ENCODE measurements around the gene CUX1.
"Not testable (repeated sequence)": the region's sequence is repeated elsewhere in the genome, so short reads cannot be mapped to it uniquely, and the experiment has no call there.

Gene CUX1

GRCh38 chr7:101926265-101926664 is 108.8 kb downstream of the CUX1 start:
- H3K9me3 ChIP-seq (ENCODE audit: insufficient read depth, low read depth, low read length) = peaks cover 4% of the 10 kb centered on the region; the same call in 1 of the 2 replicates
- peaks cover 9% of the 10 kb centered on the region for H3K4me1 ChIP-seq (ENCODE audit: insufficient read depth, low read length)
- H3K27me3 ChIP-seq (ENCODE audit: insufficient read depth, low read length) = no peaks in the 10 kb centered on the region
- peaks cover 3% of the 10 kb centered on the region; the same call in 1 of the 2 replicates for H3K36me3 ChIP-seq (ENCODE audit: insufficient read depth, low read length)
- H3K9ac ChIP-seq (ENCODE audit: low read depth, low read length) = no peak overlapping the region
- WGBS = 93% methylated on average over 3 of the region's 3 CpGs
- no peak overlapping the region for H3K27ac ChIP-seq (ENCODE audit: low read depth, low read length)
- H3K4me3 ChIP-seq (ENCODE audit: low read length) = no peak overlapping the region

GRCh38 chr7:101927389-101927788 is 110.0 kb downstream of the CUX1 start:
- H3K4me3 ChIP-seq (ENCODE audit: low read length) = no peak overlapping the region
- no peak overlapping the region for H3K9ac ChIP-seq (ENCODE audit: low read depth, low read length)
- peaks cover 3% of the 10 kb centered on the region; the same call in 1 of the 2 replicates for H3K36me3 ChIP-seq (ENCODE audit: insufficient read depth, low read length)
- no peaks in the 10 kb centered on the region for H3K27me3 ChIP-seq (ENCODE audit: insufficient read depth, low read length)
- H3K27ac ChIP-seq (ENCODE audit: low read depth, low read length) = no peak overlapping the region
- WGBS = 93% methylated on average over 5 of the region's 6 CpGs
- H3K9me3 ChIP-seq (ENCODE audit: insufficient read depth, low read depth, low read length) = peaks cover 4% of the 10 kb centered on the region; the same call in 1 of the 2 replicates
- peaks cover 19% of the 10 kb centered on the region for H3K4me1 ChIP-seq (ENCODE audit: insufficient read depth, low read length)

GRCh38 chr7:101927802-101928201 is 110.4 kb downstream of the CUX1 start:
- H3K27me3 ChIP-seq (ENCODE audit: insufficient read depth, low read length) = no peaks in the 10 kb centered on the region
- H3K27ac ChIP-seq (ENCODE audit: low read depth, low read length) = no peak overlapping the region
- no peak overlapping the region for H3K4me3 ChIP-seq (ENCODE audit: low read length)
- peaks cover 4% of the 10 kb centered on the region; the same call in 1 of the 2 replicates for H3K9me3 ChIP-seq (ENCODE audit: insufficient read depth, low read depth, low read length)
- 69% methylated on average over 16 of the region's 16 CpGs for WGBS
- peaks cover 19% of the 10 kb centered on the region for H3K4me1 ChIP-seq (ENCODE audit: insufficient read depth, low read length)
- H3K36me3 ChIP-seq (ENCODE audit: insufficient read depth, low read length) = peaks cover 3% of the 10 kb centered on the region; the same call in 1 of the 2 replicates
- no peak overlapping the region for H3K9ac ChIP-seq (ENCODE audit: low read depth, low read length)

GRCh38 chr7:101929256-101929655 is 111.8 kb downstream of the CUX1 start:
- H3K4me3 ChIP-seq (ENCODE audit: low read length) = no peak overlapping the region
- no peaks in the 10 kb centered on the region for H3K27me3 ChIP-seq (ENCODE audit: insufficient read depth, low read length)
- H3K27ac ChIP-seq (ENCODE audit: low read depth, low read length) = no peak overlapping the region
- peaks cover 3% of the 10 kb centered on the region; the same call in 1 of the 2 replicates for H3K36me3 ChIP-seq (ENCODE audit: insufficient read depth, low read length)
- no peak overlapping the region for H3K9ac ChIP-seq (ENCODE audit: low read depth, low read length)
- H3K9me3 ChIP-seq (ENCODE audit: insufficient read depth, low read depth, low read length) = peaks cover 4% of the 10 kb centered on the region; the same call in 1 of the 2 replicates
- H3K4me1 ChIP-seq (ENCODE audit: insufficient read depth, low read length) = peaks cover 33% of the 10 kb centered on the region
- over 99% methylated on average over 4 of the region's 4 CpGs for WGBS

DNA sequence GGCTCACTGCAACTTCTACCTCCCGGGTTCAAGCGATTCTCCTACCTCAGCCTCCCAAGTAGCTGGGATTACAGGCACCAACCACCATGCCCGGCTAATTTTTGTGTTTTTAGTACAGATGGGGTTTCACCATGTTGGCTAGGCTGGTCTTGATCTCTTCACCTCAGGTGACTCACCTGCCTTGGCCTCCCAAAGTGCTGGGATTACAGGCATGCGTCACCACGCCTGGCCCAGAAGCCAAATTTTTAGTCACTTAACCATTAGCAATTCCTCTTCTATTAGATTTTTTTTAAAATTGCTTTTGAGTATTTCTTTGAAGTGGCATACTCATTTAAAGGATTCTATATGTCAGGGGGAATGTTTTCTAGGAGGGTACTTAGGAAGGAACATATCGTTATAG is 112.5 kb downstream of the CUX1 start:
- H3K27me3 ChIP-seq (ENCODE audit: insufficient read depth, low read length); H3K36me3 ChIP-seq (ENCODE audit: insufficient read depth, low read length); H3K27ac ChIP-seq (ENCODE audit: low read depth, low read length); H3K9me3 ChIP-seq (ENCODE audit: insufficient read depth, low read depth, low read length); H3K4me3 ChIP-seq (ENCODE audit: low read length); H3K9ac ChIP-seq (ENCODE audit: low read depth, low read length): not testable (repeated sequence)
- WGBS = over 99% methylated on average over 6 of the region's 6 CpGs
- peaks cover 39% of the 10 kb centered on the region for H3K4me1 ChIP-seq (ENCODE audit: insufficient read depth, low read length)

GRCh38 chr7:101932083-101932482 is 114.7 kb downstream of the CUX1 start:
- H3K4me3 ChIP-seq (ENCODE audit: low read length) = no peak overlapping the region
- peaks cover 58% of the 10 kb centered on the region for H3K4me1 ChIP-seq (ENCODE audit: insufficient read depth, low read length)
- no peak overlapping the region for H3K9ac ChIP-seq (ENCODE audit: low read depth, low read length)
- no peaks in the 10 kb centered on the region for H3K36me3 ChIP-seq (ENCODE audit: insufficient read depth, low read length)
- WGBS = 91% methylated on average over 14 of the region's 14 CpGs
- no peak overlapping the region for H3K27ac ChIP-seq (ENCODE audit: low read depth, low read length)
- H3K27me3 ChIP-seq (ENCODE audit: insufficient read depth, low read length) = no peaks in the 10 kb centered on the region
- peaks cover 4% of the 10 kb centered on the region; the same call in 1 of the 2 replicates for H3K9me3 ChIP-seq (ENCODE audit: insufficient read depth, low read depth, low read length)

- no peak overlapping the region for H3K9ac ChIP-seq (ENCODE audit: low read depth, low read length)
- WGBS = 83% methylated on average over 1 of the region's 4 CpGs
- H3K27ac ChIP-seq (ENCODE audit: low read depth, low read length) = 0 out of 2 replicates have a peak overlapping the region, but pooled peaks have one; percentile 20
- peaks cover 59% of the 10 kb centered on the region for H3K4me1 ChIP-seq (ENCODE audit: insufficient read depth, low read length)
- H3K9me3 ChIP-seq (ENCODE audit: insufficient read depth, low read depth, low read length) = peaks cover 4% of the 10 kb centered on the region; the same call in 1 of the 2 replicates
- H3K36me3 ChIP-seq (ENCODE audit: insufficient read depth, low read length) = no peaks in the 10 kb centered on the region
- H3K4me3 ChIP-seq (ENCODE audit: low read length) = no peak overlapping the region
- H3K27me3 ChIP-seq (ENCODE audit: insufficient read depth, low read length) = no peaks in the 10 kb centered on the region
These were observed 115.6 kb downstream of the CUX1 start for GRCh38 chr7:101933028-101933427.

DNA sequence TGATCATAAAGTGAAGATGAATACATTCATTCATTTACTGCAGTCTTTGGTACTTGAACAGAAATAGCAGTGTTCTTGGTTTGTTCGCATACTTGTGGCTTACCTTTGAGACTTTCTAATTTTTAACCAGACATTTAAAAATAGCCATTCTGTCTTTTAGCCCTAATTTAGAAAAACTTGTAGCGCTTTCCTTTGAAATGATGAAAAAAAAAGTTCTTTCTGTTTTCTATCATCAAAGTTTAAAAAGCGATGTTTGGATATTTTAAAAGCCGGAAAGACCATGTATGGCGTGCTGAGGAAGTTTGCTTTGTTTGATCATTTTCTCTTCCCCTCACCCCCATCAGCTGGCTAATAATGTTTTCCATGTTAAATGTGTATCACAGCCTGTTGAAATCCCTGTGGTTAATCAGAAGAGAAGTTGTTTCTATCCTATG is 116.3 kb downstream of the CUX1 start:
- Histone ChIP-seq H3K4me3 (ENCODE audit: low read length) (no peak overlapping the region), H3K9ac (ENCODE audit: low read depth, low read length) (peak overlapping the region; percentile 64; the same call in 1 of the 2 replicates), H3K27me3 (ENCODE audit: insufficient read depth, low read length) (no peaks in the 10 kb centered on the region), H3K36me3 (ENCODE audit: insufficient read depth, low read length) (no peaks in the 10 kb centered on the region), H3K4me1 (ENCODE audit: insufficient read depth, low read length) (peaks cover 62% of the 10 kb centered on the region), H3K27ac (ENCODE audit: low read depth, low read length) (peak overlapping the region; percentile 90), H3K9me3 (ENCODE audit: insufficient read depth, low read depth, low read length) (peaks cover 4% of the 10 kb centered on the region; the same call in 1 of the 2 replicates)
- WGBS = 93% methylated on average over 3 of the region's 5 CpGs

GRCh38 chr7:101934618-101935017 is 117.2 kb downstream of the CUX1 start:
- Histone ChIP-seq H3K27ac (ENCODE audit: low read depth, low read length) (peak overlapping the region; percentile 90), H3K9ac (ENCODE audit: low read depth, low read length) (peak overlapping the region; percentile 64; the same call in 1 of the 2 replicates), H3K36me3 (ENCODE audit: insufficient read depth, low read length) (0 out of 2 replicates have a peak, but pooled peaks cover 2% of the 10 kb centered on the region), H3K4me1 (ENCODE audit: insufficient read depth, low read length) (peaks cover 62% of the 10 kb centered on the region), H3K27me3 (ENCODE audit: insufficient read depth, low read length) (no peaks in the 10 kb centered on the region), H3K9me3 (ENCODE audit: insufficient read depth, low read depth, low read length) (peaks cover 4% of the 10 kb centered on the region), H3K4me3 (ENCODE audit: low read length) (no peak overlapping the region)
- WGBS = 33% methylated on average over 8 of the region's 11 CpGs

DNA sequence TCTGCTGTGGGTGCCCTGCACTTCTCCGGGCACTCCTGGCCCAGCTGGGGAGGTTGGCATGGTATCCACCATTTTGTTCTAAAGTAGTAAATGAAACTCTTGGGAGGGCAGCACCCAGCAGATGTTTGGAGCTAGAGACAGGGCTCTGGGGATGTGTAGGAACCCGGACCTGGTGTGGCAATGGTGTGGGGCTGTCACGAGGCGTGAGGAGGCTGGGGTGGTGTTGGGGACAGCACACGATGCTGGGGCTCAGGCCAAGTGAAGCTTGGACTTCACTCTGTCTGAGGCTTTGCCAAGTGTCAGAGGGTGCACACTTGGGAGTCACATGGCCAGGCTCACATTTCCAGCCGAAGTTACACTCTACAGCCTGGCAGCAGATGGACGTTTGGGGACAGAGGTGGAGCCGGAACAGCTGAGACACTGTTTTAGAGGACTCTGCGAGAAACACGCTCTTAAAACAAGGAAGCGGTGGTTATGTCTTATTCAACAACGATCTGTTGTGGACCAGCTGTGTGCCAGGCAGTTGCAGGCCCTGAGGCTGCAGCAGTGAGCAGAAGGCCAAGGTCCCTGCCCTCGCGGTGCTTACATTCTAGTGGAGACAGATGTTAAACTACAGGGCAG is 118.2 kb downstream of the CUX1 start:
- Histone ChIP-seq H3K27me3 (ENCODE audit: insufficient read depth, low read length) (no peaks in the 10 kb centered on the region), H3K4me1 (ENCODE audit: insufficient read depth, low read length) (peaks cover 68% of the 10 kb centered on the region), H3K27ac (ENCODE audit: low read depth, low read length) (peak overlapping the region; percentile 79), H3K4me3 (ENCODE audit: low read length) (no peak overlapping the region), H3K9me3 (ENCODE audit: insufficient read depth, low read depth, low read length) (no peaks in the 10 kb centered on the region; the same call in 1 of the 2 replicates), H3K36me3 (ENCODE audit: insufficient read depth, low read length) (0 out of 2 replicates have a peak, but pooled peaks cover 2% of the 10 kb centered on the region), H3K9ac (ENCODE audit: low read depth, low read length) (peak overlapping the region; percentile 56)
- 67% methylated on average over 14 of the region's 14 CpGs for whole genome bisulfite sequencing

DNA sequence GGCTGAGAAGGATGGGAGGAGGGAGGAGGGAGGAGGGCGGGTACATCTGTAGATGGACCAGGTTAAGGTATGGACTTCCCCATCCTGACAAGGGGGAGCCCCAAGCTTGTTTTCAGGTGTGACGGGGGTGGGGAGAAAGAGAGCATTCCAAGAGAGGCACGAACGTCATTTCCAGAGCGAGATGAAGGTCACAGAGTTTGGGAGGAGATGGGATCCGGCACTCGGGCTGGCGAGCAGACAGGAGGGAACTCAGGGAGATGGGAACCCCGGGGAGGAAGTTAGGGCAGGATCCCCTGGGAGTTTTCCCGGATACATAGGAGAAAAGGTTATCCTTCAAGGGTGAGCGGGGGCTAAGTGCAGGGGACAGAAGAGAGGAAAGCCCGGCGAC is 118.8 kb downstream of the CUX1 start:
- H3K36me3 ChIP-seq (ENCODE audit: insufficient read depth, low read length) = 0 out of 2 replicates have a peak, but pooled peaks cover 2% of the 10 kb centered on the region
- no peaks in the 10 kb centered on the region for H3K27me3 ChIP-seq (ENCODE audit: insufficient read depth, low read length)
- H3K9me3 ChIP-seq (ENCODE audit: insufficient read depth, low read depth, low read length) = no peaks in the 10 kb centered on the region; the same call in 1 of the 2 replicates
- H3K9ac ChIP-seq (ENCODE audit: low read depth, low read length) = peak overlapping the region; percentile 70
- peak overlapping the region; percentile 93 for H3K27ac ChIP-seq (ENCODE audit: low read depth, low read length)
- H3K4me3 ChIP-seq (ENCODE audit: low read length) = peak overlapping the region; percentile 32
- H3K4me1 ChIP-seq (ENCODE audit: insufficient read depth, low read length) = peaks cover 72% of the 10 kb centered on the region
- 8% methylated on average over 13 of the region's 13 CpGs for WGBS

All from HUES64 (cell line).